ENCODE measurements around the gene SORCS3. TPM values are rescaled to one million over a fixed set of nuclear protein-coding genes. Genes with fewer than 3 reads are reported as not detected.

SORCS3 gene
- total RNA-seq, 2 donors from 2014 or later: 4.3 TPM; not detected in 1

- TF ChIP-seq POLR2A (IDR thresholded peaks at IDR 0.05): no peak
- TF ChIP-seq CTCF (IDR thresholded peaks at IDR 0.05): no peak
- TF ChIP-seq POLR2AphosphoS5 (IDR thresholded peaks at IDR 0.05): no peak
- H3K4me3 ChIP-seq: no peak overlapping the region
- intact Hi-C loops (cut with DNase I): loop anchor here (10.0 kb wide), 1 partner anchor 285 kb away; no protein-coding TSS in a partner anchor
- no peaks in the 10 kb centered on the region for H3K9me3 ChIP-seq
- H3K36me3 ChIP-seq: no peaks in the 10 kb centered on the region
- DNase-seq (ENCODE audit: low spot score): no peak
- WGBS: under 1% methylated on average over 40 of the region's 40 CpGs
- no peak overlapping the region for H3K27ac ChIP-seq
- H3K4me1 ChIP-seq (replicated peaks): no peaks in the 10 kb centered on the region
- H3K27me3 ChIP-seq (replicated peaks; ENCODE audit: insufficient read depth): peaks cover 37% of the 10 kb centered on the region
Observed at GRCh38 chr10:104639590-104640338, 1.3 kb upstream of the SORCS3 start.

- no peak overlapping the region for H3K27ac ChIP-seq
- no peaks in the 10 kb centered on the region for H3K4me1 ChIP-seq (replicated peaks)
- WGBS: under 1% methylated on average over 68 of the region's 82 CpGs
- DNase-seq (ENCODE audit: low spot score): no peak
- no peak overlapping the region for H3K4me3 ChIP-seq
- no peaks in the 10 kb centered on the region for H3K9me3 ChIP-seq
- peaks cover 37% of the 10 kb centered on the region for H3K27me3 ChIP-seq (replicated peaks; ENCODE audit: insufficient read depth)
- TF ChIP-seq POLR2AphosphoS5 (IDR thresholded peaks at IDR 0.05) (no peak), POLR2A (IDR thresholded peaks at IDR 0.05) (no peak), CTCF (IDR thresholded peaks at IDR 0.05) (no peak)
- H3K36me3 ChIP-seq: no peaks in the 10 kb centered on the region
- intact Hi-C loops (cut with DNase I): loop anchor here (10.0 kb wide), 1 partner anchor 284 kb away; no protein-coding TSS in a partner anchor
Observed at GRCh38 chr10:104640339-104641186, 527 bp upstream of the SORCS3 start.

GRCh38 chr10:104641937-104642657 is 1.0 kb downstream of the SORCS3 start:
- 1% methylated on average over 46 of the region's 47 CpGs for WGBS
- no peak for DNase-seq (ENCODE audit: low spot score)
- Histone ChIP-seq H3K27ac (no peak overlapping the region), H3K36me3 (no peaks in the 10 kb centered on the region), H3K27me3 (replicated peaks; ENCODE audit: insufficient read depth) (peaks cover 37% of the 10 kb centered on the region), H3K9me3 (no peaks in the 10 kb centered on the region), H3K4me1 (replicated peaks) (no peaks in the 10 kb centered on the region), H3K4me3 (no peak overlapping the region)
- TF ChIP-seq POLR2A (IDR thresholded peaks at IDR 0.05) (no peak), POLR2AphosphoS5 (IDR thresholded peaks at IDR 0.05) (no peak), CTCF (IDR thresholded peaks at IDR 0.05) (no peak)
- intact Hi-C loops (cut with DNase I): loop anchor here (10.0 kb wide), 1 partner anchor 283 kb away; no protein-coding TSS in a partner anchor

- TF ChIP-seq POLR2AphosphoS5 (IDR thresholded peaks at IDR 0.05) (no peak), POLR2A (IDR thresholded peaks at IDR 0.05) (no peak), CTCF (IDR thresholded peaks at IDR 0.05) (no peak)
- H3K4me3 ChIP-seq: no peak overlapping the region
Observed at GRCh38 chr10:104642658-104643302, 1.7 kb downstream of the SORCS3 start.

More at GRCh38 chr10:104642658-104643302, 1.7 kb downstream of the SORCS3 start:
- Histone ChIP-seq H3K9me3 (no peaks in the 10 kb centered on the region), H3K4me1 (replicated peaks) (no peaks in the 10 kb centered on the region), H3K36me3 (no peaks in the 10 kb centered on the region), H3K27me3 (replicated peaks; ENCODE audit: insufficient read depth) (peaks cover 37% of the 10 kb centered on the region), H3K27ac (no peak overlapping the region)
- intact Hi-C loops (cut with DNase I): loop anchor here (10.0 kb wide), 1 partner anchor 282 kb away; no protein-coding TSS in a partner anchor
- DNase-seq (ENCODE audit: low spot score): no peak
- WGBS: 6% methylated on average over 43 of the region's 43 CpGs
